PC-3 (cell line): ENCODE data around the gene PFN1. TPM values are rescaled to one million over a fixed set of nuclear protein-coding genes. Genes with fewer than 3 reads are reported as not detected.
"Not testable (repeated sequence)": the region's sequence is repeated elsewhere in the genome, so short reads cannot be mapped to it uniquely, and the experiment has no call there.

Experiments used
- ATAC-seq: fragments of 200-7000 bp; cut with Tn5 transposase; 2 replicates; pipeline ENCODE4 v1.9.1; 2020; ENCODE audit warnings: mild to moderate bottlenecking, moderate library complexity
- BruUV-seq: library from RNA; stranded (reverse); fragments of 400-500 nt; replicated peaks from 2 replicates; lab custom pipeline; 2021; lab: Mats Ljungman, UMichigan
- CTCF ChIA-PET: fragments of 300-600 bp; sonication (Branson Sonifier 250); formaldehyde crosslinking; loops from one replicate; lab custom pipeline; 2022; ENCODE audit warnings: antibody characterized with exemption; lab: Charles Lee
- POLR2A ChIA-PET: fragments of 300-600 bp; sonication (Branson Sonifier 250); formaldehyde crosslinking; loops from one replicate; lab custom pipeline; 2022; ENCODE audit warnings: antibody characterized with exemption; ENCODE audit not compliant: unreplicated experiment; lab: Charles Lee
- DNase-seq: peaks from one replicate; pipeline ENCODE4 v3.0.0-alpha.2; 2015
- H2AFZ ChIP-seq: fragments of 300-600 bp; sonication (generic); 2 replicates; pipeline ENCODE4 v1.6.0; 2016; ENCODE audit warnings: antibody characterized with exemption, low read length
- H3F3A ChIP-seq: fragments of 300-600 bp; sonication (generic); one replicate; pipeline ENCODE4 v1.6.0; 2017; ENCODE audit warnings: antibody characterized with exemption, low read length, control low read depth, mild to moderate bottlenecking; ENCODE audit not compliant: unreplicated experiment
- H3K27ac ChIP-seq: fragments of 300-600 bp; sonication (generic); 2 replicates; pipeline ENCODE4 v1.5.1; 2016; ENCODE audit warnings: mild to moderate bottlenecking, low read length
- H3K27me3 ChIP-seq: fragments of 300-600 bp; sonication (generic); 2 replicates; pipeline ENCODE4 v1.6.1; 2016; ENCODE audit warnings: low read length, mixed read lengths
- H3K36me3 ChIP-seq: fragments of 300-600 bp; sonication (generic); 2 replicates; pipeline ENCODE4 v1.6.1; 2016; ENCODE audit warnings: low read depth, mixed run types, low read length, mixed read lengths
- H3K4me1 ChIP-seq: fragments of 300-600 bp; sonication (generic); 2 replicates; pipeline ENCODE4 v1.5.1; 2016; ENCODE audit warnings: low read length; ENCODE audit not compliant: insufficient read depth
- H3K4me2 ChIP-seq: fragments of 300-600 bp; sonication (generic); 2 replicates; pipeline ENCODE4 v1.6.0; 2016; ENCODE audit warnings: low read length
- H3K4me3 ChIP-seq: fragments of 300-600 bp; sonication (generic); 2 replicates; pipeline ENCODE4 v1.5.1; 2016; ENCODE audit warnings: mild to moderate bottlenecking, low read length, mixed read lengths
- H3K79me2 ChIP-seq: fragments of 300-600 bp; sonication (generic); 2 replicates; pipeline ENCODE4 v1.6.1; 2017; ENCODE audit warnings: low read length, mixed read lengths
- H3K9ac ChIP-seq: fragments of 300-600 bp; sonication (generic); 2 replicates; pipeline ENCODE4 v1.6.0; 2016; ENCODE audit warnings: mild to moderate bottlenecking, low read length
- H3K9me2 ChIP-seq: fragments of 300-600 bp; sonication (generic); replicated peaks from 2 replicates; pipeline ENCODE4 v1.6.1; 2016; ENCODE audit warnings: mixed run types, low read length, mixed read lengths
- H3K9me3 ChIP-seq: fragments of 300-600 bp; sonication (generic); 2 replicates; pipeline ENCODE4 v1.6.1; 2016; ENCODE audit warnings: low read length, mixed read lengths
- H4K20me1 ChIP-seq: fragments of 300-600 bp; sonication (generic); 2 replicates; pipeline ENCODE4 v1.6.1; 2016; ENCODE audit warnings: low read length, mixed read lengths
- EZH2 ChIP-seq: fragments of 300-600 bp; sonication (generic); IDR thresholded peaks from one replicate; pipeline ENCODE4 v1.6.1; 2017; ENCODE audit warnings: antibody characterized with exemption, mild to moderate bottlenecking, low read length; ENCODE audit not compliant: unreplicated experiment
- EZH2phosphoT487 ChIP-seq: fragments of 300-600 bp; sonication (generic); IDR thresholded peaks from 2 replicates; pipeline ENCODE4 v1.6.1; 2018; ENCODE audit warnings: mild to moderate bottlenecking, antibody characterized with exemption, low read length, borderline replicate concordance
- intact Hi-C: fragments of 100-400 bp; cut with micrococcal nuclease; formaldehyde crosslinking; loops from 2 replicates; pipeline ENCODE4 v1.9.0; 2023
- total RNA-seq: library from RNA; depleted of rRNA; stranded (reverse); fragments of >200 nt; gene quantifications from 2 replicates; pipeline ENCODE4 v1.2.3, GENCODE V29; 2014
- TF ChIP-seq, protein P1 (sequence below): fragments of 300-600 bp; sonication (generic); conservative IDR thresholded peaks from 2 replicates; pipeline ENCODE4 v1.5.1; 2017; ENCODE audit warnings: antibody characterized with exemption, low read depth, mild to moderate bottlenecking, low read length

PFN1 gene
- total RNA-seq, 1 experiment from 2014 or later, result 1,914 TPM

DNA sequence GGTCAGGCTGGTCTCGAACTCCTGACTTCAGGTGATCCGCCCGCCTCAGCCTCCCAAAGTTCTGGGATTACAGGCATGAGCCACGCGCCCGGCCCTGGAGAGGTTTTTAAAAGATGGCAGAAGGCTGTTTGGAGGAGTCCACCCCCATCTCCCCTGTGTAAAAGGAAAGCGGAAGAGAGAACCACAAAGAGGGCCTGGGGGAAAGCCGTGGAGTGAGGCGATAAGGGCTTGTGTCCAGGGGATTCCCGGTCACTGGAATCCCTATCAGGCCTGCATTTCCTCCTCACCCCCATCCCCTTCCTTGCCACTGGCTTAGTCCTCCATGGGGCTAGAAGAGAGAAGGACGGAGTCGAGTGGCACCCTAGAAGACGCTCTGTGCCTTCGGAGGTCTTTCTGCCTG is 16.4 kb downstream of the PFN1 start, which contains the start of gene GP1BA:
TSS of gene GP1BA (plus strand) at position 315 of the 400 bp plus-strand sequence. CDS start 328 bp downstream, outside the sequence.
- Histone ChIP-seq H4K20me1 (no peaks in the 10 kb centered on the region), H3K9me3 (no peaks in the 10 kb centered on the region), H3K4me2 (no peak within 1 kb of the TSS), H3K4me3 (no peak within 1 kb of the TSS), H3K27me3 (no peaks in the 10 kb centered on the region), H3K9ac (no peak within 1 kb of the TSS), H3K9me2 (no peaks in the 10 kb centered on the region), H3K36me3 (no peaks in the 10 kb centered on the region), H3F3A (no peaks in the 10 kb centered on the region), H3K79me2 (no peaks in the 10 kb centered on the region), H3K27ac (no peak within 1 kb of the TSS), H3K4me1 (0 out of 2 replicates have a peak, but pooled peaks cover 5% of the 10 kb centered on the region), H2AFZ (no peak within 1 kb of the TSS)
- ATAC-seq (no peak), DNase-seq (no peak)
- TF ChIP-seq, protein P1, sequence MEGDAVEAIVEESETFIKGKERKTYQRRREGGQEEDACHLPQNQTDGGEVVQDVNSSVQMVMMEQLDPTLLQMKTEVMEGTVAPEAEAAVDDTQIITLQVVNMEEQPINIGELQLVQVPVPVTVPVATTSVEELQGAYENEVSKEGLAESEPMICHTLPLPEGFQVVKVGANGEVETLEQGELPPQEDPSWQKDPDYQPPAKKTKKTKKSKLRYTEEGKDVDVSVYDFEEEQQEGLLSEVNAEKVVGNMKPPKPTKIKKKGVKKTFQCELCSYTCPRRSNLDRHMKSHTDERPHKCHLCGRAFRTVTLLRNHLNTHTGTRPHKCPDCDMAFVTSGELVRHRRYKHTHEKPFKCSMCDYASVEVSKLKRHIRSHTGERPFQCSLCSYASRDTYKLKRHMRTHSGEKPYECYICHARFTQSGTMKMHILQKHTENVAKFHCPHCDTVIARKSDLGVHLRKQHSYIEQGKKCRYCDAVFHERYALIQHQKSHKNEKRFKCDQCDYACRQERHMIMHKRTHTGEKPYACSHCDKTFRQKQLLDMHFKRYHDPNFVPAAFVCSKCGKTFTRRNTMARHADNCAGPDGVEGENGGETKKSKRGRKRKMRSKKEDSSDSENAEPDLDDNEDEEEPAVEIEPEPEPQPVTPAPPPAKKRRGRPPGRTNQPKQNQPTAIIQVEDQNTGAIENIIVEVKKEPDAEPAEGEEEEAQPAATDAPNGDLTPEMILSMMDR, result no peak
- intact Hi-C loops, result no loop called here
- ChIA-PET CTCF (no interaction called here), POLR2A (no interaction called here)
- no TSS peak for BruUV-seq

DNA sequence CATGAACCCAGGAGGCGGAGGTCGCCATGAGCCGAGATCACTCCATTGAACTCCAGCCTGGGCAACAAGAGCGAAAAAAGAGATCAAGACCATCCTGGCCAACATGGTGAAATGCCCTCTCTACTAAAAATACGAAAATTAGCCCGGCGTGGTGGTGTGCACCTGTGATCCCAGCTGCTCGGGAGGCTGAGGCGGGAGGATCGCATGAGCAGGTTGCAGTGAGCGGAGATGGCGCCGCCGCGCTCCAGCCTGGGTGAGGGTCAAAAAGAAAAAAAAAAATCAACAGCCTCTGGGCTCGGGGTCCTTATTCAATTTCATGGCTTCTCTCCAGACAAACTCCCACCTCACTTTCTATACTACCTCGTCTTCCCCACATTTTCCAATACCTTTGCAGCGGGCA is 19.4 kb downstream of the PFN1 start:
- Histone ChIP-seq H3K9ac (no peak overlapping the region), H3K4me2 (no peak overlapping the region), H3K27ac (no peak overlapping the region), H3K4me3 (no peak overlapping the region), H3K36me3 (no peaks in the 10 kb centered on the region), H2AFZ (no peak overlapping the region), H3K27me3 (no peaks in the 10 kb centered on the region), H3F3A (no peaks in the 10 kb centered on the region), H3K4me1 (no peaks in the 10 kb centered on the region), H3K9me3 (no peaks in the 10 kb centered on the region), H3K79me2 (no peaks in the 10 kb centered on the region), H4K20me1 (no peaks in the 10 kb centered on the region), H3K9me2 (no peaks in the 10 kb centered on the region)
- no peak for DNase-seq
- no peak for ATAC-seq
- ChIA-PET POLR2A (no interaction called here), CTCF (no interaction called here)
- intact Hi-C loops, result no loop called here
- no TSS peak for BruUV-seq
- TF ChIP-seq EZH2, result no peak
- no peak for TF ChIP-seq EZH2phosphoT487
- TF ChIP-seq, protein P1, result no peak

DNA sequence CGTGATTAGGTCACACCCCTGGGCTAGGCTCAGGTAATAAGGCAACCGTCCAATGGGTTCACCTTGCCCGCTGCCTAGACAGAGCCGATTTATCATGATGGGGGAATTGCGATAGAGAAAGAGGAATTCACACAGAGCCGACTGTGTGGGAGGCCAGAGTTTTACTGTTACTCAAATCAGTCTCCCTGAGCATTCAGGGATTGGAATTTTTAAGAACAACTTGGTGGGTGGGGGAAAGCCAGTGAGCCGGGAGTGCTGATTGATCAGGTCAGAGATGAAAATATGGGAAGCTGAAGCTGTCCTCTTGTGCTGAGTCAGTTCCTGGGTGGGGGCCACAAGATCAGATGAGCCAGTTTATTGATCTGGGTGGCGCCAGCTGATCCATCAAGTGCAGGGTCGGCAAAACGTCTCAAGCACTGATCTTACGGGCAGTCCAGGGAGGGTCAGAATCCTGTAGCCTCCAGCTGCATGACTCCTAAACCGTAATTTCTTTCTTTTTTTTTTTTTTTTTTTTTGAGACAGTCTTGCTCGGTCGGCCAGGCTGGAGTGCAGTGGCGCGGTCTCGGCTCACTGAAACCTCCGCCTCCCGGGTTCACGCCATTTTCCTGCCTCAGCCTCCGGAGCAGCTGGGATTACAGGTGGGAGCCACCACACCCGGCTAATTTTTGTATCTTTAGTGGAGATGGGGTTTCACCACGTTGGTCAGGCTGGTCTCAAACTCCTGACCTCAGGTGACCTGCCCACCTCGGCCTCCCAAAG is 21.6 kb downstream of the PFN1 start:
- CTCF ChIA-PET, intact Hi-C loops: not testable (repeated sequence)

More for the DNA sequence above, 21.6 kb downstream of the PFN1 start:
- H3K79me2 ChIP-seq, H3K27ac ChIP-seq, H3K27me3 ChIP-seq, H3K9ac ChIP-seq, BruUV-seq, H3K4me3 ChIP-seq, ATAC-seq, H3K4me2 ChIP-seq, H3F3A ChIP-seq, DNase-seq, H3K4me1 ChIP-seq, H3K9me2 ChIP-seq, H3K36me3 ChIP-seq, H3K9me3 ChIP-seq, H4K20me1 ChIP-seq, H2AFZ ChIP-seq: not testable (repeated sequence)
- POLR2A ChIA-PET, result interaction anchor here (0.6 kb wide), 2 partner anchors 13 to 925 kb away, joined by 3 read pairs; partner anchors contain the start of genes RNF167 and SLC25A11
